Stromal cell of bone marrow (primary cell): ENCODE data around the gene IL12B.
A peak's percentile ranks its signal among the peaks of the same experiment; 100 is the strongest.
"Not testable (repeated sequence)": the region's sequence is repeated elsewhere in the genome, so short reads cannot be mapped to it uniquely, and the experiment has no call there.

Source experiments
- DNase-seq: peaks from one replicate; pipeline ENCODE4 v3.0.0-alpha.2; 2012; ENCODE audit warnings: low read depth

IL12B gene

DNA sequence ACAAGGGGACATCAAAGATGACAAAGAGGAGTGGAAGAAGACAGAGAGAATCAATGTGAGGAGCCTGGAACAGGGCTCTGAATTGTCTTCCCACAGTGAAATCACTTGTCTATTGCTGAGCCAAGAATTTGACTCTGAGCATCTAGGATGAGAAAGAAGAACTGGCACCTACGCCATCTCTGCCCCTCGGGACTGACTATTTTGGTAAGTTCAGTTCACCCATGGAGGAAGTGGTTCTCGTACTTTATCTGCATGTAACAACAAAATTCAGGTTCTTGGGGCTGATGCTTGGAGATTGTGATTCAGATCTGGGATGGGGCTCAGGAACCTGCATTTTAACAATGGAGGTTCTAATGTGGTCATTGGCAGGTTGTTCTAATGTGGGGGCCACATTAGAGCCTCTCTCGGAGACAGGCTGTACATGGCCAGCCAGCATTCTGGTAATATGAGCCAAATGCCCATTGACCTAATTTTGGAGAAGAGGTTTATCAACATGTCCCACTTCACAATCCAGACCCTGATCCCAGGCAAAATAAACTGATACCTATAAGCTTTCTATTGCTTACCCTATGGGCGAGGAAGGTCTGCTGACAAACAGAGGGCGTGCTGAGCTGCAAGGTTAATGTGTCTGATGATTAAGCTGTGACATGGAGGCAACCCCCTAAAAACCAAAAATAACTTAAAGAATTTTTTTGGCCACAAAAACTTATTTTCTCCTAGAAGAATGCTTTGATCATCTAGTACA lies 2.7 kb upstream of the IL12B start:
- no peak for DNase-seq

DNA sequence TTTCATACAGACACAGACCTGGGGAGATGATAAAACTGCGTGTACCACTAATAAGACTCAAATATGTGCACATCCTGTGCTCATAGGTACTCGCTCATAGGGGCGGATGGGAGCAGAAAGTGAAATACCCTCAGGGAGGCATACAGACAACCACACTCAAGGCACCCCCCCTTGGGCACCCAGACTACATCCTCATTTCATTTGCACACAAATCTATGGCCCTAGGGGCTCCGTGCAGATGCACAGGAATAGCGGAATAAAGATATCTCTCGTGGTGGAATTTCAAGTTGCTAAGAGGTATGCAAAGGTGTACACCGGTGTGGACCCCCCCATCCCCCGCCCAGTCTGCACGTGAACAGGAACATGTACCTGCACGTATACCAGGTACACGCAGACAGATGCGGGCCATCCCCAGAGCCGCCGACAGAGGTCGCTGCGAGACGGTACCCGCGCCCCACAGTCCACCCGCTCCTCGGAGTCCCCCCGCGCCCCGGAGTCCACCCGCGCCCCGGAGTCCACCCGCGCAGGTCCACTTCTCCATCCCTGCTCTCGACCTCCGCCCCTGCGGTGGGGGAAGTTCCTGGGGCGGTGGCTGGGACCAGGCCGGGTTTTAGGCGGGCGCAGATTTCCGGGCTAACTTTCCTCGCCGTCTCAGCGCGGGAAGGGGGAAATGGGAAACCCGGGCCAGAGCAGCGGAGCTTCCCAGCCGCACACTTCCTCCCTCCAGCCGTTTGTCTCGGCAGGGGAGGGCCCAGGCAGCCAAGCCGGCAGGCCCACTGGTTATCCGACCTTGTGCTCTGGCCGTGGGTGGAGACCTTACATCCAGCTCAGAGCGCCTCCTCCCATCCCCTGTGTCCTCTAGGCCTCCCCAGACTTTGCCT lies 1.0 kb upstream of the IL12B start:
- no peak for DNase-seq

- no peak for DNase-seq
Observed at GRCh38 chr5:159324986-159325385, 5.3 kb downstream of the IL12B start.

DNA sequence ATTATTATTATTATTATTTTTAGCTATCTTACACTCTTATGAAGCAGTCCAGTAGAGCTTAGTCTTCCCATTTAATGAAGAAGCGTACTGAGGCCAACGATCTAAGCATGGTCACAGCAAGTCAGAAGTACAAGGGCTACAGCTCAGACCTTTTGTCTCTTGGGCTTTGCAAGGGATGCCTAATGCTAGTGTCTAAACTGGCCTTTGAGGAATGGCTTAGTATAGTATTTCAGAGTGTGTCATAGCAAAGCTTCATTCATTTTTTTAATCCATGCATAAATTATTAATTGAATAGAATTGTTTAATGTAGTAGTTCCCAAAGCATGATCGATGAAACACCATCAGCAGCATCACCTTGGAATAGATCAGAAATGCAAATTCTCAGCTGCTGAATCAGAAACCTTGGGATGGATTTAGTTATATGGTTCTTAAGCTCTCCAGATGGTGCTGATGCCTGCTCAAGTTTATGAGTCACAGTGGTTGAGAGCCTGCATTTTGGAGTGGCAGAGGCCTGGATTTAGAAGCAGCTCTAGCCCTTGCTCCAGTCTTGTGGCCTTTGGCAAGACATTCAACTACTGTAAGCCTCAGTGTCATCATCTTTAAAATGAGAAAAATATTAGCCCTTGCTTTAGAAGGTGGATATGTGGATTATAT lies 6.1 kb downstream of the IL12B start:
- peak; percentile 81 for DNase-seq

- no peak for DNase-seq
Observed at GRCh38 chr5:159322180-159322579, 8.1 kb downstream of the IL12B start.

DNA sequence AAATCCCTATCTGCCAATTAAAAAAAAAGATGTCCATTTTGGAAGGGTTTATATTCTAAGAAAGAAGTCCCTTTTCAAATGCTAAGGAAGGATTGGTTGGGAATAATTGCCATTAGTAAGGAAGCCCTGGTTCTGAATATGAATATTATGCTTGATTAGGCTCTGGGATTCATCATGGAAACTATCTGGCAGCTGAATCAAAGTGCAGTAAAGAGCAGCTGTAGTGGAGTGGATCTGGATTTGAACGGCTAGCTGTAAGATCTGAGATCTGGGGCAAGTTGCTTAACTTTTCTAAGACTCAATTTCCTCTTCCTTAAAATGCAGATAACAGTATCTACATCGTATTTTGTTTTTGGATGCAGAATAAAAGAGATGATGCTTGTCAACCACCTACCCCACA lies 10.5 kb downstream of the IL12B start:
- no peak for DNase-seq

DNA sequence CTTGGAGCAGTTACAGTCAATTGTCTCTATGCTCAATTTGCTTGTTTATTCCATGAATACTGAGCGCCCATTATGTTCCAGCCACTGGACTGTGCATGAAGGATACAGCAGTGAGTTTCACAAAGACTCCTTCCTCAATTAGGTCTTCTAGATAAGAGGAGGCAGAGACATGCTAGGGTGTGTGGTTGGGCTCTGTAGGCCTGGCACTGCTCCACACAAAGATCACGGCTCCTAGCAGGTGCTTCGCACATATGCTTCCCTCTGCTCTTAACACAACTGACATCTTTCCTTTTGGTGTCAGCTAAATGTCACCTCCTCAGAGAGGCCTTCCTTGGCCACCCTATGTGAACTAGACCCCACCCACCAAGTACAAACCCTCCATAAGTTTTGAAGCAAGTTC lies 10.9 kb downstream of the IL12B start:
- no peak for DNase-seq

DNA sequence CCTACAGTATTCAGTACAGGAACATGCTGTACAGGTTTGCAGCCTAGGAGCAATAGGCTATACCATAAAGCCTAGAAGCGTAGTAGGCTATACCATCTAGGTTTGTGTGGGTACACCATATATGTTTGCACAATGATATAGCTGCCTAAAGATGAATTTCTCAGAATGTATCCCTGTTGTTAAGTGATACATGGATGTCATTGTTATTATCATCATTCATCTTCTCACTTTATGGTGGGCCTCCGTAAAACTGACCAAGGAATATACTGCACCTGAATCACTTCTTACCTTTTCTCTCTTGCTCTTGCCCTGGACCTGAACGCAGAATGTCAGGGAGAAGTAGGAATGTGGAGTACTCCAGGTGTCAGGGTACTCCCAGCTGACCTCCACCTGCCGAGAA lies 11.8 kb downstream of the IL12B start:
- DNase-seq, result no peak

- no peak for DNase-seq
Observed at GRCh38 chr5:159317849-159318248, 12.4 kb downstream of the IL12B start.

GRCh38 chr5:159316519-159317383 lies 13.5 kb downstream of the IL12B start:
- no peak for DNase-seq

GRCh38 chr5:159313197-159313596 lies 17.1 kb downstream of the IL12B start:
- DNase-seq, result no peak

- DNase-seq, result no peak
Observed at GRCh38 chr5:159311063-159311462, 19.2 kb downstream of the IL12B start.

GRCh38 chr5:159310511-159310910 lies 19.8 kb downstream of the IL12B start:
- DNase-seq, result no peak

DNA sequence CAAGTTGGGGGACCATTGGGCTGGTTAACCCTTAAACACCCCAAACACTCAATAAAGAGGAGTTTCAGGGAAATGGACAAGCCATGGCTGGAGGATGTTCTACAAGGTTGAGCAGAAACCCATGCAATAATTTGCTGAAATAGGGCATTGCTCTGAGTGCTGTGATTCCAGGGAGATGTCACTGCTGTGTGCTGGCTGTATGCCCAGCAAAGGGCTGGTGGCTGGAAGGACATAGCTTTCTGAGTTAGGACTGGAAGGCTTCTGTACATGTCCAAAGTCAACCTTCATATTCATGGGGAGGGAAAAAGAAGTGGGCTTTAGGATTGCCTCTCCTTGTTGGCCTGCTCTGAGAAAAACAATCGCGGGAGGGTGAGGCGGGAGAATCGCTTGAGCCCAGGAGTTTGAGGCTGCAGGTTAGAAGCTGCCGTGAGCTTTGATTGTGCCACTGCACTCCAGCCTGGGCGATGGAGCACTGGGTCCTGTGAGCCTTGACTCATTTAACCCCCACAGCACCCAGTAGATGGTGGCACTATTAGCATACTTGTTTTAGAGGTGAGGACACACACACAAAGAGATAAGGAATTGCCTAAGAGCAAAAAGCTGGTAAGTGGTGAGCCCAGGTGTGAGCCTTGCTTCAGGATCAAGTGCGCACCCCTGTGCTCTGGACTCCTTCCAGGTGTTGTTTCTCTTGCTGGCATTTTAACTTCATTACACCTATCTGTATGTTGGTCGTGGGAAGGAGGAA lies 20.4 kb downstream of the IL12B start:
- no peak for DNase-seq

- no peak for DNase-seq
Observed at GRCh38 chr5:159304961-159305595, 25.2 kb downstream of the IL12B start.

DNA sequence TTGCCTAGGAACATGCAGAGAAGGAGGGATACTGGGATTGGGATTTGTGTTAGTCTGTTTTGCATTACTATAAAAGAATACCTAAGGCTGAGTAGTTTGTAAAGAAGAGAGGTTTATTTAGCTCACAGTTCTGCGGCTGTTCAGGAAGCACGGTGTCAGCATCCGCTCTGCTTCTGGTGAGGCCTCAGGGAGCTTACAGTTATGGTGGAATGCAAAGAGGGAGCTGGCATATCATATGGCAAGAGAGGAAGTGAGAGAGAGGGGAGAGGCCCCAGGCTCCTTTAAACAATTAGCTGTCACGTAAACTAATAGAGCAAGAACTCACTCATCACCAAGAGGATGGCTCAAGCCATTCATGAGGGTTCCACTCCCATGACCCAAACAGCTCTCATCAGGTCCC lies 27.0 kb downstream of the IL12B start:
- no peak for DNase-seq

GRCh38 chr5:159301929-159302860 lies 28.1 kb downstream of the IL12B start:
- not testable (repeated sequence) for DNase-seq

GRCh38 chr5:159301466-159301865 lies 28.8 kb downstream of the IL12B start:
- DNase-seq, result no peak

DNA sequence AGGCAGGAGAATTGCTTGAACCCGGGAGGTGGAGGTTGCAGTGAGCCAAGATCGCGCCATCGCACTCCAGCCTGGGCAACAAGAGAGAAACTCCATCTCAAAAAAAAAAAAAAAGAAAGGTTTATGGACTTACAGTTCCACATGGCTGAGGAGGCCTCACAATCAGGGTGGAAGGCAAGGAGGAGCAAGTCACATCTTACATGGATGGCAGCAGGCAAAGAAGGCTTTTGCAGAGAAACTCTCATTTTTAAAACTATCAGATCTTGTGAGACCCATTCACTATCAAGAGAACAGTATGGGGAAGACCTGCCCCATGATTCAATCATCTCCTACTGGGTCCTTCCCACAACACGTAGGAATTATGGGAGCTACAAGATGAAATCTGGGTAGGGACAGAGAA lies 33.0 kb downstream of the IL12B start:
- not testable (repeated sequence) for DNase-seq

DNA sequence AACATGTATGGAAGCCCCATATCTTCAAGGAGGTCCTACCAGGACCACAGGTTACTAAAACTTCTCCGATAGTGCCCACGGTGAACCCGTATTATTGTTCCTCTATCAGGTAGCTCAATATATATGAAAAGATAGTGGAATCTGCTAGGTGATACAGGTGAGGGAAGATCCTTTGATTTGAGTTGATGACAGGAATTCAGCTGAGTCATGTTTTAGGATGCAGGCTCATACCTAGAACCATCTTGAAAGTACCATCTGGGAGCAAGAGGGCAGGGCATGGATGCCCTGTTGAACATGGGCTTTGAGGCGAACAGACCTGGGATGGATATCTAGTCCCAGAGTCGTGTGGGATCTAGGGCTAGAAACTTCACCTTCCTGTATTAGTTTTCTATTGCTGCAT lies 35.4 kb downstream of the IL12B start:
- no peak for DNase-seq
